NCI-H2196 (cell line): Measurements from ENCODE around the gene FYCO1.
A peak's percentile ranks its signal among the peaks of the same experiment; 100 is the strongest.

Experiments used
- DNase-seq: peaks from one replicate; lab custom pipeline; 2025; ENCODE audit not compliant: unreplicated experiment; lab: John Stamatoyannopoulos, UW

The FYCO1 gene

GRCh38 chr3:45890405-45890804, 105.2 kb downstream of the FYCO1 start:
- DNase-seq, result peak; percentile 26

GRCh38 chr3:45889337-45889736, 106.3 kb downstream of the FYCO1 start:
- no peak for DNase-seq

- no peak for DNase-seq
These were observed 107.7 kb downstream of the FYCO1 start for GRCh38 chr3:45887759-45888511.

- DNase-seq, result no peak
These were observed 108.3 kb downstream of the FYCO1 start for GRCh38 chr3:45887285-45887684.

- DNase-seq, result no peak
These were observed 109.5 kb downstream of the FYCO1 start, which contains the start of gene CCR9 for GRCh38 chr3:45885979-45886705. Gene CCR9, plus strand, starts transcription at chr3:45886543. Its CDS starts 8,391 bp downstream, at chr3:45894934.

- DNase-seq, result no peak
These were observed 111.0 kb downstream of the FYCO1 start for GRCh38 chr3:45884368-45885201.

- DNase-seq, result peak; percentile 1
These were observed 114.3 kb downstream of the FYCO1 start for GRCh38 chr3:45881078-45882022.

- no peak for DNase-seq
These were observed 114.9 kb downstream of the FYCO1 start for GRCh38 chr3:45880725-45881077.

- DNase-seq, result no peak
These were observed 117.5 kb downstream of the FYCO1 start for GRCh38 chr3:45878124-45878523.

GRCh38 chr3:45874677-45875346, 120.8 kb downstream of the FYCO1 start:
- DNase-seq, result no peak

- no peak for DNase-seq
These were observed 122.0 kb downstream of the FYCO1 start for GRCh38 chr3:45873638-45874037.

- DNase-seq, result no peak
These were observed 122.6 kb downstream of the FYCO1 start for GRCh38 chr3:45873036-45873435.

- DNase-seq, result no peak
These were observed 123.1 kb downstream of the FYCO1 start for GRCh38 chr3:45872569-45872968.

- no peak for DNase-seq
These were observed 123.8 kb downstream of the FYCO1 start for GRCh38 chr3:45871780-45872179.

GRCh38 chr3:45870099-45870498, 125.5 kb downstream of the FYCO1 start:
- no peak for DNase-seq

- DNase-seq, result no peak
These were observed 126.0 kb downstream of the FYCO1 start for GRCh38 chr3:45869638-45870037.

- DNase-seq, result no peak
These were observed 127.0 kb downstream of the FYCO1 start for GRCh38 chr3:45868650-45869049.

- DNase-seq, result no peak
These were observed 127.4 kb downstream of the FYCO1 start for GRCh38 chr3:45868213-45868612.
